DMS114 treated with DMSO at 0.1 percent for 48 hours (cell line): ENCODE measurements around the gene CHCHD3.

Experiments used
- DNase-seq: peaks from one replicate; lab custom pipeline; 2025; ENCODE audit not compliant: unreplicated experiment; lab: John Stamatoyannopoulos, UW

The CHCHD3 gene

GRCh38 chr7:132782777-132783640, 298.9 kb downstream of the CHCHD3 start:
- DNase-seq = no peak

- DNase-seq = no peak
Measured at GRCh38 chr7:132780822-132781221, 301.1 kb downstream of the CHCHD3 start.

- DNase-seq = no peak
Measured at GRCh38 chr7:132779164-132779563, 302.7 kb downstream of the CHCHD3 start.

- no peak for DNase-seq
Measured at GRCh38 chr7:132778761-132779160, 303.1 kb downstream of the CHCHD3 start.

- no peak for DNase-seq
Measured at GRCh38 chr7:132777956-132778355, 303.9 kb downstream of the CHCHD3 start.

- DNase-seq = no peak
Measured at GRCh38 chr7:132777414-132777813, 304.5 kb downstream of the CHCHD3 start.

GRCh38 chr7:132776048-132776620, 305.8 kb downstream of the CHCHD3 start:
- no peak for DNase-seq

- no peak for DNase-seq
Measured at GRCh38 chr7:132773527-132773956, 308.3 kb downstream of the CHCHD3 start.

- no peak for DNase-seq
Measured at GRCh38 chr7:132771301-132771730, 310.6 kb downstream of the CHCHD3 start.

GRCh38 chr7:132770055-132770454, 311.8 kb downstream of the CHCHD3 start:
- no peak for DNase-seq

- no peak for DNase-seq
Measured at GRCh38 chr7:132769280-132769679, 312.6 kb downstream of the CHCHD3 start.

GRCh38 chr7:132768099-132768498, 313.8 kb downstream of the CHCHD3 start:
- DNase-seq = no peak

GRCh38 chr7:132767378-132767777, 314.5 kb downstream of the CHCHD3 start:
- no peak for DNase-seq

- no peak for DNase-seq
Measured at GRCh38 chr7:132766660-132767059, 315.2 kb downstream of the CHCHD3 start.

- no peak for DNase-seq
Measured at GRCh38 chr7:132765861-132766260, 316.0 kb downstream of the CHCHD3 start.

GRCh38 chr7:132764762-132765161, 317.1 kb downstream of the CHCHD3 start:
- DNase-seq = no peak

- no peak for DNase-seq
Measured at GRCh38 chr7:132760866-132761265, 321.0 kb downstream of the CHCHD3 start.

- DNase-seq = no peak
Measured at GRCh38 chr7:132760244-132760623, 321.7 kb downstream of the CHCHD3 start.

GRCh38 chr7:132759482-132760243, 322.2 kb downstream of the CHCHD3 start:
- DNase-seq = no peak

- DNase-seq = no peak
Measured at GRCh38 chr7:132758986-132759385, 322.9 kb downstream of the CHCHD3 start.

GRCh38 chr7:132757783-132758182, 324.1 kb downstream of the CHCHD3 start:
- no peak for DNase-seq

GRCh38 chr7:132756484-132756990, 325.4 kb downstream of the CHCHD3 start:
- no peak for DNase-seq
